Liver (tissue), 9 donors: ENCODE data around the gene ZFAND2B. TPM values are rescaled to one million over a fixed set of nuclear protein-coding genes. Genes with fewer than 3 reads are reported as not detected.

ENCODE experiments used
- DNase-seq: peaks from one replicate; pipeline ENCODE4 v3.0.0-alpha.2; 2017; ENCODE audit warnings: low spot score
- H3K27ac ChIP-seq, 2 donors: one replicate each; pipeline ENCODE4 v1.7.0; 2013; ENCODE audit warnings: inconsistent platforms in 2 of 2, low read length in 2 of 2, control low read depth in 1 of 2, low read depth in 1 of 2, mild to moderate bottlenecking in 1 of 2
- H3K27me3 ChIP-seq, 4 donors: one replicate each; pipeline versions ENCODE4 v1.6.1 to v1.7.0; 2013; ENCODE audit warnings: low read length in 3 of 4, inconsistent platforms in 1 of 4, mild to moderate bottlenecking in 1 of 4, moderate library complexity in 1 of 4; ENCODE audit not compliant: control insufficient read depth in 4 of 4, insufficient read depth in 4 of 4
- H3K36me3 ChIP-seq, 4 donors: one replicate each; pipeline versions ENCODE4 v1.6.1 to v1.7.0; 2013; ENCODE audit warnings: low read length in 3 of 4, mild to moderate bottlenecking in 3 of 4, low read depth in 1 of 4, moderate library complexity in 1 of 4; ENCODE audit not compliant: control insufficient read depth in 4 of 4, insufficient read depth in 3 of 4
- H3K4me1 ChIP-seq, 4 donors: one replicate each; pipeline versions ENCODE4 v1.6.1 to v1.7.0; 2013; ENCODE audit warnings: low read length in 3 of 4, mild to moderate bottlenecking in 3 of 4, moderate library complexity in 1 of 4; ENCODE audit not compliant: control insufficient read depth in 4 of 4, insufficient read depth in 4 of 4
- H3K4me3 ChIP-seq, 3 donors: one replicate each; pipeline versions ENCODE4 v1.6.1 to v1.7.0; 2013; ENCODE audit warnings: low read length in 3 of 3, control low read depth in 1 of 3, low read depth in 1 of 3, mild to moderate bottlenecking in 1 of 3
- H3K9ac ChIP-seq, 2 donors: one replicate each; pipeline ENCODE4 v1.7.0; 2013; ENCODE audit warnings: low read length in 2 of 2, mild to moderate bottlenecking in 2 of 2, moderate library complexity in 2 of 2, control low read depth in 1 of 2, low read depth in 1 of 2
- H3K9me3 ChIP-seq, 4 donors: one replicate each; pipeline versions ENCODE4 v1.6.1 to v1.7.0; 2013; ENCODE audit warnings: low read length in 3 of 4; ENCODE audit not compliant: control insufficient read depth in 4 of 4
- ATF3 ChIP-seq: IDR thresholded peaks from 2 replicates; pipeline ENCODE4 v1.6.1; 2016; ENCODE audit warnings: antibody characterized with exemption
- EGR1 ChIP-seq, 2 donors: IDR thresholded peaks; 2 replicates each; pipeline ENCODE4 v1.6.1; 2016 to 2018; ENCODE audit warnings: antibody characterized with exemption in 2 of 2, low read depth in 2 of 2
- FOXA1 ChIP-seq: IDR thresholded peaks from 2 replicates; pipeline ENCODE4 v1.6.1; 2016; ENCODE audit warnings: antibody characterized with exemption
- GABPA ChIP-seq, 2 donors: IDR thresholded peaks in 1 of 2; conservative IDR thresholded peaks in 1 of 2; 2 replicates each; pipeline ENCODE4 v1.6.1; 2016; ENCODE audit warnings: antibody characterized with exemption in 2 of 2, mild to moderate bottlenecking in 1 of 2, moderate library complexity in 1 of 2
- HNF4A ChIP-seq, 2 donors: conservative IDR thresholded peaks; 2 replicates each; pipeline ENCODE4 v1.6.1; 2016; ENCODE audit warnings: antibody characterized with exemption in 2 of 2, mild to moderate bottlenecking in 2 of 2
- HNF4G ChIP-seq: IDR thresholded peaks from 2 replicates; pipeline ENCODE4 v1.6.1; 2016; ENCODE audit warnings: antibody characterized with exemption
- JUND ChIP-seq, 2 donors: IDR thresholded peaks; 2 replicates each; pipeline ENCODE4 v1.6.1; 2016; ENCODE audit warnings: antibody characterized with exemption in 2 of 2
- NR2F2 ChIP-seq: IDR thresholded peaks from 2 replicates; pipeline ENCODE4 v1.6.1; 2016; ENCODE audit warnings: antibody characterized with exemption
- RAD21 ChIP-seq, 2 donors: IDR thresholded peaks; 2 replicates each; pipeline ENCODE4 v1.6.1; 2016; ENCODE audit warnings: antibody characterized with exemption in 2 of 2, mild to moderate bottlenecking in 2 of 2
- REST ChIP-seq: IDR thresholded peaks from 2 replicates; pipeline ENCODE4 v1.6.1; 2016; ENCODE audit warnings: antibody characterized with exemption, mild to moderate bottlenecking
- RXRA ChIP-seq, 2 donors: IDR thresholded peaks; 2 replicates each; pipeline ENCODE4 v1.6.1; 2017 to 2018; ENCODE audit warnings: antibody characterized with exemption in 2 of 2, mild to moderate bottlenecking in 1 of 2
- SP1 ChIP-seq: IDR thresholded peaks from 2 replicates; pipeline ENCODE4 v1.6.1; 2018; ENCODE audit warnings: antibody characterized with exemption, mild to moderate bottlenecking
- TAF1 ChIP-seq: conservative IDR thresholded peaks from 2 replicates; pipeline ENCODE4 v1.6.1; 2016; ENCODE audit warnings: antibody characterized with exemption, mild to moderate bottlenecking
- YY1 ChIP-seq: IDR thresholded peaks from 2 replicates; pipeline ENCODE4 v1.6.1; 2016; ENCODE audit warnings: antibody characterized with exemption, mild to moderate bottlenecking
- WGBS: extraction: QIAGEN DNeasy Blood & Tissue Kit; methylation state at CpG from one replicate; pipeline ENCODE4 v1.1.7; 2013; 5-methylcytosine and 5-hydroxymethylcytosine counted together
- polyA plus RNA-seq, 2 donors: library from polyadenylated mRNA; stranded (reverse) in 1 of 2; unstranded in 1 of 2; fragments of 200-250 nt in 1 of 2; fragments of >200 nt in 1 of 2; fragmentation: Nextera tagmentation in 1 of 2; extraction: Ambion mirVana in 1 of 2; gene quantifications; one replicate each; pipeline versions ENCODE4 v1.2.1 to v1.2.3, GENCODE V29; 2013 to 2015
- total RNA-seq, 2 donors: library from RNA; depleted of rRNA; stranded (reverse); fragments of >200 nt; gene quantifications; one replicate each; pipeline ENCODE4 v1.2.3, GENCODE V29; 2014
- TF ChIP-seq, protein P1 (sequence below): IDR thresholded peaks from 2 replicates; pipeline ENCODE4 v1.6.1; 2016; ENCODE audit warnings: antibody characterized with exemption
- TF ChIP-seq, protein P2 (sequence below): fragments of 150-350 bp; IDR thresholded peaks from 2 replicates; pipeline ENCODE4 v1.5.1; 2017; ENCODE audit warnings: improper control_type of control experiment, low read depth, low read length; ENCODE audit not compliant: missing input control
- TF ChIP-seq, protein P3 (sequence below): IDR thresholded peaks from 2 replicates; pipeline ENCODE4 v1.6.1; 2016; ENCODE audit warnings: antibody characterized with exemption
- donor health status: healthy.
- donor health status: healthy.
- donor health status: healthy.
- donor health status: healthy.
- donor health status: healthy.

Gene ZFAND2B
- total and polyA plus RNA-seq, 4 donors, result 19.6 to 53.8 (median 25.8) TPM

DNA sequence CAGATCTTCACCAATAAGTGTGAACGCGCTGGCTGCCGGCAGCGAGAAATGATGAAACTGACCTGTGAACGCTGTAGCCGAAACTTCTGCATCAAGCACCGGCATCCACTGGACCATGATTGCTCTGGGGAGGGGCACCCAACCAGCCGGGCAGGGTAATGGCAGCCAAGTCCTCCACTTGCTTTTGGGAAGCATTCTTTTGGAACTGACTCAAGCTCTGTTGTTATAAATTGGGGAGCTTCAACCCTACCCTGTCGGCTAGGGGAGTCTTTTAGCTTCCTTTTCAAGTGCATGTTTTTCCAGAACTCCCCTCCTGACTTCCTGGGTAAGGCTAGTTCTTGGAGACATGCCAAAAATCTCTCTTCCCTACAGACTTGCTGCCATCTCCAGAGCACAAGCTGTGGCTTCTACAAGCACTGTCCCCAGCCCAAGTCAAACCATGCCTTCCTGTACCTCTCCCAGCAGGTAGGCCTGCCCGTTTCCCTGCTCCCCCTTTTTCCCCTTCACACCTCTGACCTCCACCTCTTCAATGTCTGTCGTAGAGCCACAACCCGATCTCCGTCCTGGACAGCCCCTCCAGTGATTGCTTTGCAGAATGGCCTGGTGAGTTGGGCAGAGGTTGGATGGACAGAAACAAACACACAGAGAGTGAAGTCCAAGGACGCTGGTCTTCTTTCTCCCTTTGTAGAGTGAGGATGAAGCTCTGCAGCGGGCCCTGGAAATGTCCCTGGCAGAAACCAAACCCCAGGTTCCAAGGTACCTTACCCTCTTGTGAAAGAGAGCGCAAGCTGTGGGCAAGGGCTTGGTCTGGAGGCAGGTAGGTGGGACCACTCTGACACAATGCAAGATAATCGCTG is 1.5 kb downstream of the ZFAND2B start:
- Histone ChIP-seq H3K4me3 (peak overlapping the region in 1 of 3 donors; percentile 78), H3K9ac (no peak overlapping the region), H3K27ac (peak overlapping the region; percentile 95 to 97), H3K4me1 (peaks cover 3 to 26% (median 23%) of the 10 kb centered on the region in 4 donors), H3K36me3 (peaks cover 5 to 21% (median 9%) of the 10 kb centered on the region in 4 donors), H3K9me3 (no peaks in the 10 kb centered on the region), H3K27me3 (no peaks in the 10 kb centered on the region)
- DNase-seq, result peak; percentile 42
- TF ChIP-seq, protein P1, sequence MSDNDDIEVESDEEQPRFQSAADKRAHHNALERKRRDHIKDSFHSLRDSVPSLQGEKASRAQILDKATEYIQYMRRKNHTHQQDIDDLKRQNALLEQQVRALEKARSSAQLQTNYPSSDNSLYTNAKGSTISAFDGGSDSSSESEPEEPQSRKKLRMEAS, result no peak
- TF ChIP-seq SP1, result peak; percentile 30
- no peak for TF ChIP-seq HNF4G
- TF ChIP-seq HNF4A (conservative IDR thresholded peaks at IDR 0.05), result peak; percentile 69 to 73
- no peak for TF ChIP-seq RAD21 (IDR thresholded peaks at IDR 0.05)
- no peak for TF ChIP-seq JUND (IDR thresholded peaks at IDR 0.05)
- TF ChIP-seq, protein P2, sequence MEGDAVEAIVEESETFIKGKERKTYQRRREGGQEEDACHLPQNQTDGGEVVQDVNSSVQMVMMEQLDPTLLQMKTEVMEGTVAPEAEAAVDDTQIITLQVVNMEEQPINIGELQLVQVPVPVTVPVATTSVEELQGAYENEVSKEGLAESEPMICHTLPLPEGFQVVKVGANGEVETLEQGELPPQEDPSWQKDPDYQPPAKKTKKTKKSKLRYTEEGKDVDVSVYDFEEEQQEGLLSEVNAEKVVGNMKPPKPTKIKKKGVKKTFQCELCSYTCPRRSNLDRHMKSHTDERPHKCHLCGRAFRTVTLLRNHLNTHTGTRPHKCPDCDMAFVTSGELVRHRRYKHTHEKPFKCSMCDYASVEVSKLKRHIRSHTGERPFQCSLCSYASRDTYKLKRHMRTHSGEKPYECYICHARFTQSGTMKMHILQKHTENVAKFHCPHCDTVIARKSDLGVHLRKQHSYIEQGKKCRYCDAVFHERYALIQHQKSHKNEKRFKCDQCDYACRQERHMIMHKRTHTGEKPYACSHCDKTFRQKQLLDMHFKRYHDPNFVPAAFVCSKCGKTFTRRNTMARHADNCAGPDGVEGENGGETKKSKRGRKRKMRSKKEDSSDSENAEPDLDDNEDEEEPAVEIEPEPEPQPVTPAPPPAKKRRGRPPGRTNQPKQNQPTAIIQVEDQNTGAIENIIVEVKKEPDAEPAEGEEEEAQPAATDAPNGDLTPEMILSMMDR, result no peak
- TF ChIP-seq, protein P3, sequence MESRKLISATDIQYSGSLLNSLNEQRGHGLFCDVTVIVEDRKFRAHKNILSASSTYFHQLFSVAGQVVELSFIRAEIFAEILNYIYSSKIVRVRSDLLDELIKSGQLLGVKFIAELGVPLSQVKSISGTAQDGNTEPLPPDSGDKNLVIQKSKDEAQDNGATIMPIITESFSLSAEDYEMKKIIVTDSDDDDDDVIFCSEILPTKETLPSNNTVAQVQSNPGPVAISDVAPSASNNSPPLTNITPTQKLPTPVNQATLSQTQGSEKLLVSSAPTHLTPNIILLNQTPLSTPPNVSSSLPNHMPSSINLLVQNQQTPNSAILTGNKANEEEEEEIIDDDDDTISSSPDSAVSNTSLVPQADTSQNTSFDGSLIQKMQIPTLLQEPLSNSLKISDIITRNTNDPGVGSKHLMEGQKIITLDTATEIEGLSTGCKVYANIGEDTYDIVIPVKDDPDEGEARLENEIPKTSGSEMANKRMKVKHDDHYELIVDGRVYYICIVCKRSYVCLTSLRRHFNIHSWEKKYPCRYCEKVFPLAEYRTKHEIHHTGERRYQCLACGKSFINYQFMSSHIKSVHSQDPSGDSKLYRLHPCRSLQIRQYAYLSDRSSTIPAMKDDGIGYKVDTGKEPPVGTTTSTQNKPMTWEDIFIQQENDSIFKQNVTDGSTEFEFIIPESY, result no peak
- TF ChIP-seq ATF3, result no peak
- TF ChIP-seq FOXA1, result no peak
- TF ChIP-seq TAF1, result no peak
- TF ChIP-seq GABPA (IDR thresholded peaks at IDR 0.05 in 1 of 2, conservative IDR thresholded peaks at IDR 0.05 in 1 of 2), result no peak
- no peak for TF ChIP-seq REST
- no peak for TF ChIP-seq EGR1 (IDR thresholded peaks at IDR 0.05; ENCODE audit: low read depth in 2 of 2)
- TF ChIP-seq NR2F2, result no peak
- peak in 1 of 2 donors; percentile 20 for TF ChIP-seq RXRA (IDR thresholded peaks at IDR 0.05)
- no peak for TF ChIP-seq YY1
- WGBS, result 33% methylated on average over 17 of the region's 17 CpGs
